Trophoblast cell (in vitro differentiated cells and primary cell): ENCODE measurements around the gene PRKCE.

Source experiments
- DNase-seq, 2 donors: peaks; one replicate each; pipeline ENCODE4 v3.0.0-alpha.2; 2016
- H2AFZ ChIP-seq: 2 replicates; pipeline ENCODE4 v1.6.1; 2013; ENCODE audit warnings: low read length, moderate library complexity, mild to moderate bottlenecking; ENCODE audit not compliant: insufficient read depth, poor library complexity
- H2AK5ac ChIP-seq: 2 replicates; pipeline ENCODE4 v1.6.1; 2013; ENCODE audit warnings: mild to moderate bottlenecking, low read length
- H2BK120ac ChIP-seq: 2 replicates; pipeline ENCODE4 v1.6.1; 2013; ENCODE audit warnings: low read length, mild to moderate bottlenecking, moderate library complexity; ENCODE audit not compliant: insufficient read depth, poor library complexity
- H2BK12ac ChIP-seq: 2 replicates; pipeline ENCODE4 v1.6.1; 2013; ENCODE audit warnings: mild to moderate bottlenecking, low read length, moderate library complexity
- H2BK5ac ChIP-seq: 2 replicates; pipeline ENCODE4 v1.6.1; 2013; ENCODE audit warnings: low read length, low read depth, moderate library complexity, mild to moderate bottlenecking; ENCODE audit not compliant: poor library complexity
- H3K14ac ChIP-seq: 2 replicates; pipeline ENCODE4 v1.6.1; 2013; ENCODE audit warnings: mild to moderate bottlenecking, low read length
- H3K18ac ChIP-seq: 2 replicates; pipeline ENCODE4 v1.6.1; 2013; ENCODE audit warnings: mild to moderate bottlenecking, low read length
- H3K23ac ChIP-seq: 2 replicates; pipeline ENCODE4 v1.6.1; 2013; ENCODE audit warnings: low read length
- H3K27ac ChIP-seq: 2 replicates; pipeline ENCODE4 v1.5.1; 2013; ENCODE audit warnings: low read depth, mild to moderate bottlenecking, inconsistent platforms, low read length, moderate library complexity
- H3K27me3 ChIP-seq: 2 replicates; pipeline ENCODE4 v1.6.1; 2013; ENCODE audit warnings: inconsistent platforms, mild to moderate bottlenecking, low read length, moderate library complexity; ENCODE audit not compliant: insufficient read depth
- H3K36me3 ChIP-seq, 2 experiments: 1 replicate in 1 of 2; 2 replicates in 1 of 2; pipeline ENCODE4 v1.6.1; 2013; ENCODE audit warnings: low read length in 2 of 2, mild to moderate bottlenecking in 2 of 2, moderate library complexity in 1 of 2; ENCODE audit not compliant: insufficient read depth in 2 of 2, control insufficient read depth in 1 of 2
- H3K4ac ChIP-seq: 2 replicates; pipeline ENCODE4 v1.6.1; 2013; ENCODE audit warnings: low read depth, mild to moderate bottlenecking, low read length, moderate library complexity
- H3K4me1 ChIP-seq, 2 experiments: 1 replicate in 1 of 2; 2 replicates in 1 of 2; pipeline ENCODE4 v1.6.1; 2013; ENCODE audit warnings: low read length in 2 of 2, mild to moderate bottlenecking in 2 of 2, moderate library complexity in 1 of 2; ENCODE audit not compliant: insufficient read depth in 2 of 2, control insufficient read depth in 1 of 2
- H3K4me2 ChIP-seq: 2 replicates; pipeline ENCODE4 v1.6.1; 2013; ENCODE audit warnings: inconsistent platforms, mild to moderate bottlenecking, low read length, moderate library complexity
- H3K4me3 ChIP-seq: 2 replicates; pipeline ENCODE4 v1.5.1; 2013; ENCODE audit warnings: mild to moderate bottlenecking, low read depth, low read length, inconsistent platforms
- H3K79me1 ChIP-seq: one replicate; pipeline ENCODE4 v1.6.1; 2013; ENCODE audit warnings: low read length
- H3K79me2 ChIP-seq: 2 replicates; pipeline ENCODE4 v1.6.1; 2013; ENCODE audit warnings: low read length, mild to moderate bottlenecking; ENCODE audit not compliant: control insufficient read depth, insufficient read depth, poor library complexity
- H3K9ac ChIP-seq: 2 replicates; pipeline ENCODE4 v1.6.1; 2013; ENCODE audit warnings: mild to moderate bottlenecking, low read length
- H3K9me3 ChIP-seq: 2 replicates; pipeline ENCODE4 v1.6.1; 2013; ENCODE audit warnings: low read depth, mild to moderate bottlenecking, control low read depth, inconsistent platforms, low read length; ENCODE audit not compliant: insufficient read depth
- H4K12ac ChIP-seq: 2 replicates; pipeline ENCODE4 v1.6.1; 2013; ENCODE audit warnings: low read depth, mild to moderate bottlenecking, low read length, moderate library complexity
- H4K8ac ChIP-seq: 2 replicates; pipeline ENCODE4 v1.6.1; 2013; ENCODE audit warnings: low read depth, mild to moderate bottlenecking, low read length, moderate library complexity
- H4K91ac ChIP-seq: one replicate; pipeline ENCODE4 v1.6.1; 2013; ENCODE audit warnings: low read depth, mild to moderate bottlenecking, low read length, moderate library complexity
- WGBS: extraction: QIAGEN DNeasy Blood & Tissue Kit; methylation state at CpG from one replicate; pipeline ENCODE4 v1.1.7; 2013; ENCODE audit warnings: missing lambda C conversion rate; ENCODE audit not compliant: insufficient read length, insufficient coverage; ENCODE audit errors: extremely low coverage; 5-methylcytosine and 5-hydroxymethylcytosine counted together

The PRKCE gene

GRCh38 chr2:45825001-45825651 is 173.7 kb downstream of the PRKCE start:
- Histone ChIP-seq H3K9me3 (no peaks in the 10 kb centered on the region), H4K91ac (no peak overlapping the region), H2AK5ac (no peak overlapping the region), H3K79me1 (no peaks in the 10 kb centered on the region), H4K8ac (no peak overlapping the region), H3K23ac (no peak overlapping the region), H2AFZ (no peak overlapping the region), H3K4me2 (no peak overlapping the region), H3K27ac (no peak overlapping the region), H3K9ac (no peak overlapping the region), H2BK12ac (no peak overlapping the region), H2BK120ac (no peak overlapping the region), H3K4me1 (no peaks in the 10 kb centered on the region), H3K36me3 (no peaks in the 10 kb centered on the region), H3K14ac (no peak overlapping the region), H3K4me3 (no peak overlapping the region), H3K79me2 (no peaks in the 10 kb centered on the region), H4K12ac (no peak overlapping the region), H3K27me3 (no peaks in the 10 kb centered on the region), H3K18ac (no peak overlapping the region), H3K4ac (no peak overlapping the region), H2BK5ac (no peak overlapping the region)
- no peak for DNase-seq
- WGBS = no CpG with 5 or more reads among the region's 6 CpGs

- H3K36me3 ChIP-seq = no peaks in the 10 kb centered on the region
- H3K79me1 ChIP-seq = no peaks in the 10 kb centered on the region
- no peaks in the 10 kb centered on the region for H3K27me3 ChIP-seq
- no peak for DNase-seq
- H3K23ac ChIP-seq = no peak overlapping the region
- H3K4me3 ChIP-seq = no peak overlapping the region
- H3K14ac ChIP-seq = no peak overlapping the region
- H2AFZ ChIP-seq = no peak overlapping the region
- no peak overlapping the region for H4K8ac ChIP-seq
- no peak overlapping the region for H4K12ac ChIP-seq
- no peak overlapping the region for H3K18ac ChIP-seq
- no peak overlapping the region for H2BK5ac ChIP-seq
- H2AK5ac ChIP-seq = no peak overlapping the region
- H4K91ac ChIP-seq = no peak overlapping the region
- H3K9me3 ChIP-seq = peaks cover 2% of the 10 kb centered on the region
- no peak overlapping the region for H3K4me2 ChIP-seq
- H3K4ac ChIP-seq = no peak overlapping the region
- H3K79me2 ChIP-seq = no peaks in the 10 kb centered on the region
- H3K4me1 ChIP-seq = no peaks in the 10 kb centered on the region
- WGBS = no CpG with 5 or more reads among the region's 6 CpGs
- H3K27ac ChIP-seq = no peak overlapping the region
- H2BK12ac ChIP-seq = no peak overlapping the region
- H2BK120ac ChIP-seq = no peak overlapping the region
- no peak overlapping the region for H3K9ac ChIP-seq
Measured at GRCh38 chr2:45826460-45826859, 175.0 kb downstream of the PRKCE start.

GRCh38 chr2:45826884-45827635 is 175.6 kb downstream of the PRKCE start:
- Histone ChIP-seq H3K9ac (no peak overlapping the region), H2AK5ac (no peak overlapping the region), H2AFZ (no peak overlapping the region), H3K4me3 (no peak overlapping the region), H4K8ac (no peak overlapping the region), H2BK120ac (no peak overlapping the region), H2BK12ac (no peak overlapping the region), H3K36me3 (no peaks in the 10 kb centered on the region), H3K14ac (no peak overlapping the region), H4K12ac (no peak overlapping the region), H3K4me1 (no peaks in the 10 kb centered on the region), H3K4ac (no peak overlapping the region), H2BK5ac (no peak overlapping the region), H3K79me2 (no peaks in the 10 kb centered on the region), H4K91ac (no peak overlapping the region), H3K9me3 (peaks cover 2% of the 10 kb centered on the region), H3K23ac (no peak overlapping the region), H3K18ac (no peak overlapping the region), H3K27ac (no peak overlapping the region), H3K27me3 (no peaks in the 10 kb centered on the region), H3K4me2 (no peak overlapping the region), H3K79me1 (no peaks in the 10 kb centered on the region)
- no peak for DNase-seq
- WGBS = no CpG with 5 or more reads among the region's 10 CpGs

GRCh38 chr2:45830322-45830721 is 178.8 kb downstream of the PRKCE start:
- Histone ChIP-seq H4K12ac (no peak overlapping the region), H4K8ac (no peak overlapping the region), H2BK5ac (no peak overlapping the region), H3K23ac (no peak overlapping the region), H3K14ac (no peak overlapping the region), H3K79me2 (no peaks in the 10 kb centered on the region), H3K4me2 (no peak overlapping the region), H3K27me3 (no peaks in the 10 kb centered on the region), H3K9me3 (peaks cover 2% of the 10 kb centered on the region), H3K4me1 (no peaks in the 10 kb centered on the region), H3K4me3 (no peak overlapping the region), H3K18ac (no peak overlapping the region), H3K9ac (no peak overlapping the region), H3K27ac (no peak overlapping the region), H2BK12ac (no peak overlapping the region), H2AFZ (no peak overlapping the region), H4K91ac (no peak overlapping the region), H3K79me1 (no peaks in the 10 kb centered on the region), H2BK120ac (no peak overlapping the region), H2AK5ac (no peak overlapping the region), H3K36me3 (no peaks in the 10 kb centered on the region), H3K4ac (no peak overlapping the region)
- no peak for DNase-seq
